ENCODE data around the gene ATXN7L2. TPM values are rescaled to one million over a fixed set of nuclear protein-coding genes. Genes with fewer than 3 reads are reported as not detected.

The ATXN7L2 gene
- total and polyA plus RNA-seq, 4 donors, result 0.61 to 1.7 (median 1.3) TPM

DNA sequence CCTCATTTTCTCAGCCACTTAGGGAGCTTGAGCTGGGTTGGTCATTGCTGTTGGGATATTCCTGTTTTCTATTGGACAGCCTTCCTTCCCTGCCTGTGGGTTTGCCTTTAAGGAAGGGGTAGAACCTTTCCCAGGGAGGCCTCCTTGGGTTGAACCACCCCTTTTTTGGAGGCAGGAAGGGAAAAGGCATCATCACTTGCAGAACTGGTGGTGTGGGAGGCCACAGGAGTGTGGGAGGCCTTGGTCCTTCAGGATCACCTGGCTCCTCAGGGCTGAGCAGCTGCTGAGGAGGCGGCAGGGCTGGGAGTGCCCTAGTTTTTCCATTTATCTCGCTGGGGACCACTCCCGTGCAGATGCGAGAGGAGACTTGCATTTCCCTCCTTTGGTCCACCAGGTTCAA, 9.5 kb downstream of the ATXN7L2 start (continued):
- TF ChIP-seq, protein P1, sequence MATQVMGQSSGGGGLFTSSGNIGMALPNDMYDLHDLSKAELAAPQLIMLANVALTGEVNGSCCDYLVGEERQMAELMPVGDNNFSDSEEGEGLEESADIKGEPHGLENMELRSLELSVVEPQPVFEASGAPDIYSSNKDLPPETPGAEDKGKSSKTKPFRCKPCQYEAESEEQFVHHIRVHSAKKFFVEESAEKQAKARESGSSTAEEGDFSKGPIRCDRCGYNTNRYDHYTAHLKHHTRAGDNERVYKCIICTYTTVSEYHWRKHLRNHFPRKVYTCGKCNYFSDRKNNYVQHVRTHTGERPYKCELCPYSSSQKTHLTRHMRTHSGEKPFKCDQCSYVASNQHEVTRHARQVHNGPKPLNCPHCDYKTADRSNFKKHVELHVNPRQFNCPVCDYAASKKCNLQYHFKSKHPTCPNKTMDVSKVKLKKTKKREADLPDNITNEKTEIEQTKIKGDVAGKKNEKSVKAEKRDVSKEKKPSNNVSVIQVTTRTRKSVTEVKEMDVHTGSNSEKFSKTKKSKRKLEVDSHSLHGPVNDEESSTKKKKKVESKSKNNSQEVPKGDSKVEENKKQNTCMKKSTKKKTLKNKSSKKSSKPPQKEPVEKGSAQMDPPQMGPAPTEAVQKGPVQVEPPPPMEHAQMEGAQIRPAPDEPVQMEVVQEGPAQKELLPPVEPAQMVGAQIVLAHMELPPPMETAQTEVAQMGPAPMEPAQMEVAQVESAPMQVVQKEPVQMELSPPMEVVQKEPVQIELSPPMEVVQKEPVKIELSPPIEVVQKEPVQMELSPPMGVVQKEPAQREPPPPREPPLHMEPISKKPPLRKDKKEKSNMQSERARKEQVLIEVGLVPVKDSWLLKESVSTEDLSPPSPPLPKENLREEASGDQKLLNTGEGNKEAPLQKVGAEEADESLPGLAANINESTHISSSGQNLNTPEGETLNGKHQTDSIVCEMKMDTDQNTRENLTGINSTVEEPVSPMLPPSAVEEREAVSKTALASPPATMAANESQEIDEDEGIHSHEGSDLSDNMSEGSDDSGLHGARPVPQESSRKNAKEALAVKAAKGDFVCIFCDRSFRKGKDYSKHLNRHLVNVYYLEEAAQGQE (IDR thresholded peaks at IDR 0.05), result no peak

DNA sequence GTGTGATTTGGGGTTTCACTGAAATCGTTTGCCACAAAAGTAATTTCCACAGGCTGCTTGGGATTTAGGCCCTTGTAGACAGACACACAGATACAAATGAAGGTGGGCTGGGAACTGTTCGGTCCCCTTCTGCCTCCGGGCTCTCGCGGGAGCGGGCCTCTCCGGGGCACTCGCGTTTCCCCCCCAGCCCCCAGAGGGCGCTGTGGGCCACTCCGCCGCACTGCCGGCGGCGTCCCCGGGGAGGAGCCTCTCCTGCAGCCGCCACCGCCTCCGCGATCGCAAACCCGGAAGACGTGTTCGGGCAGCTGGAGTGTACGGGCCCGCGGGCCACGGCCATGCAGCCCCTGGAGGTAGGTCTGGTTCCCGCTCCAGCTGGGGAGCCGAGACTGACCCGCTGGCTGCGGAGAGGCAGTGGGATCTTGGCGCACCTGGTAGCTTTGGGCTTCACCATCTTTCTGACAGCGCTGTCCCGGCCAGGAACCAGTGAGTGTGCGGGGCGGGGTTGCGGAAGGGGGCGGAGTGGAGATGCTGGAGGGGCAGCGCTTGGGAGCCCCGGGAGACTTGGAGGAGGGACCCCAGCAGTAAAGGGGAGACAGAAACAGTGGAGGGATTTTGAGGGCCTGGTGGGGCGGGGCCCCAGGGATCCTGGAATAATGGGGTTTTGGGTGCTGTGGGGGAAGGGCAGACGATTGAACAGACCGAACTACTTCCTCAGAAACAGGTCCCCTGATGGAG, 10.3 kb downstream of the ATXN7L2 start, which contains the start of gene CYB561D1:
CYB561D1 (plus strand) TSS at position 290 of the 735 bp plus-strand sequence; CDS start at position 336, 46 bp downstream.
- peaks cover 0 to 12% (median 8%) of the 10 kb centered on the region in 4 donors for H3K4me1 ChIP-seq (ENCODE audit: control insufficient read depth in 4 of 4, insufficient read depth in 4 of 4, low read length in 3 of 4)
- under 1% methylated on average over 44 of the region's 44 CpGs for WGBS

More for the DNA sequence above, 10.3 kb downstream of the ATXN7L2 start, which contains the start of gene CYB561D1:
- peak within 1 kb of the TSS; percentile 74 to 87 (median 84) for H3K4me3 ChIP-seq (ENCODE audit: low read depth in 1 of 3, low read length in 3 of 3)
- H3K9ac ChIP-seq (ENCODE audit: low read depth in 1 of 2, low read length in 2 of 2), result peak within 1 kb of the TSS in 1 of 2 donors; percentile 42
- no peaks in the 10 kb centered on the region for H3K9me3 ChIP-seq (ENCODE audit: control insufficient read depth in 4 of 4, low read length in 3 of 4)
- no peaks in the 10 kb centered on the region for H3K27me3 ChIP-seq (ENCODE audit: control insufficient read depth in 4 of 4, insufficient read depth in 4 of 4, low read length in 3 of 4)
- peak within 1 kb of the TSS; percentile 34 to 77 for H3K27ac ChIP-seq (ENCODE audit: low read depth in 1 of 2, low read length in 2 of 2)
- DNase-seq (ENCODE audit: low spot score), result peak; percentile 88
- TF ChIP-seq, protein P2, sequence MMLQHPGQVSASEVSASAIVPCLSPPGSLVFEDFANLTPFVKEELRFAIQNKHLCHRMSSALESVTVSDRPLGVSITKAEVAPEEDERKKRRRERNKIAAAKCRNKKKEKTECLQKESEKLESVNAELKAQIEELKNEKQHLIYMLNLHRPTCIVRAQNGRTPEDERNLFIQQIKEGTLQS (IDR thresholded peaks at IDR 0.05), result no peak
- TF ChIP-seq YY1 (IDR thresholded peaks at IDR 0.05), result peak; percentile 61
- TF ChIP-seq, protein P3, sequence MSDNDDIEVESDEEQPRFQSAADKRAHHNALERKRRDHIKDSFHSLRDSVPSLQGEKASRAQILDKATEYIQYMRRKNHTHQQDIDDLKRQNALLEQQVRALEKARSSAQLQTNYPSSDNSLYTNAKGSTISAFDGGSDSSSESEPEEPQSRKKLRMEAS (IDR thresholded peaks at IDR 0.05), result no peak
- TF ChIP-seq JUND (IDR thresholded peaks at IDR 0.05), result no peak
- TF ChIP-seq SP1 (IDR thresholded peaks at IDR 0.05), result no peak
- TF ChIP-seq FOXA2 (IDR thresholded peaks at IDR 0.05), result no peak
- TF ChIP-seq NR2F2 (IDR thresholded peaks at IDR 0.05), result no peak
- TF ChIP-seq, protein P1 (IDR thresholded peaks at IDR 0.05), result peak; percentile 45
- peak in 1 of 2 donors; percentile 59 for TF ChIP-seq GABPA (IDR thresholded peaks at IDR 0.05 in 1 of 2, conservative IDR thresholded peaks at IDR 0.05 in 1 of 2)
- TF ChIP-seq, protein P4, sequence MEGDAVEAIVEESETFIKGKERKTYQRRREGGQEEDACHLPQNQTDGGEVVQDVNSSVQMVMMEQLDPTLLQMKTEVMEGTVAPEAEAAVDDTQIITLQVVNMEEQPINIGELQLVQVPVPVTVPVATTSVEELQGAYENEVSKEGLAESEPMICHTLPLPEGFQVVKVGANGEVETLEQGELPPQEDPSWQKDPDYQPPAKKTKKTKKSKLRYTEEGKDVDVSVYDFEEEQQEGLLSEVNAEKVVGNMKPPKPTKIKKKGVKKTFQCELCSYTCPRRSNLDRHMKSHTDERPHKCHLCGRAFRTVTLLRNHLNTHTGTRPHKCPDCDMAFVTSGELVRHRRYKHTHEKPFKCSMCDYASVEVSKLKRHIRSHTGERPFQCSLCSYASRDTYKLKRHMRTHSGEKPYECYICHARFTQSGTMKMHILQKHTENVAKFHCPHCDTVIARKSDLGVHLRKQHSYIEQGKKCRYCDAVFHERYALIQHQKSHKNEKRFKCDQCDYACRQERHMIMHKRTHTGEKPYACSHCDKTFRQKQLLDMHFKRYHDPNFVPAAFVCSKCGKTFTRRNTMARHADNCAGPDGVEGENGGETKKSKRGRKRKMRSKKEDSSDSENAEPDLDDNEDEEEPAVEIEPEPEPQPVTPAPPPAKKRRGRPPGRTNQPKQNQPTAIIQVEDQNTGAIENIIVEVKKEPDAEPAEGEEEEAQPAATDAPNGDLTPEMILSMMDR (IDR thresholded peaks at IDR 0.05; ENCODE audit: low read depth, low read length, missing input control), result peak; percentile 91
- TF ChIP-seq HNF4A (conservative IDR thresholded peaks at IDR 0.05), result no peak
- peak; percentile 70 to 81 for TF ChIP-seq RAD21 (IDR thresholded peaks at IDR 0.05)
- TF ChIP-seq RXRA (IDR thresholded peaks at IDR 0.05), result no peak
- TF ChIP-seq EGR1 (IDR thresholded peaks at IDR 0.05; ENCODE audit: low read depth in 2 of 2), result no peak
- TF ChIP-seq TAF1 (conservative IDR thresholded peaks at IDR 0.05), result no peak
- peaks cover 0 to 15% (median 11%) of the 10 kb centered on the region in 4 donors for H3K36me3 ChIP-seq (ENCODE audit: control insufficient read depth in 4 of 4, insufficient read depth in 3 of 4, low read depth in 1 of 4, low read length in 3 of 4)

Data from liver (tissue), 9 donors.